ENCODE results near the gene IRX1. TPM values are rescaled to one million over a fixed set of nuclear protein-coding genes. Genes with fewer than 3 reads are reported as not detected.

The IRX1 gene
- total RNA-seq, 6 donors from 2014 or later, result 12.1 to 35.1 (median 18.2) TPM

- WGBS, 2 donors, result 52 to 77% methylated on average over 5 of the region's 5 CpGs
- peaks cover 0 to 3% (median 0%) of the 10 kb centered on the region in 4 donors for H3K27me3 ChIP-seq
- no peak overlapping the region for H3K4me3 ChIP-seq
- DNase-seq, result no peak
- no peak overlapping the region for H3K27ac ChIP-seq
- no peaks in the 10 kb centered on the region for H3K9me3 ChIP-seq
- no peaks in the 10 kb centered on the region for H3K36me3 ChIP-seq
- TF ChIP-seq CTCF (IDR thresholded peaks at IDR 0.05) (no peak), EP300 (IDR thresholded peaks at IDR 0.05) (no peak)
- no peaks in the 10 kb centered on the region for H3K4me1 ChIP-seq
- ATAC-seq (ENCODE audit: low FRiP score in 2 of 2), result no peak
These were observed 10.7 kb upstream of the IRX1 start for GRCh38 chr5:3584724-3585531.

- ATAC-seq (ENCODE audit: low FRiP score in 2 of 2), result no peak
- DNase-seq, result peak in 1 of 2 donors; percentile 57
- H3K36me3 ChIP-seq, result no peaks in the 10 kb centered on the region
- H3K27ac ChIP-seq, result no peak overlapping the region
- peaks cover 0 to 35% (median 6%) of the 10 kb centered on the region in 4 donors for H3K27me3 ChIP-seq
- H3K4me1 ChIP-seq, result peaks cover 7 to 32% (median 12%) of the 10 kb centered on the region in 4 donors
- H3K9me3 ChIP-seq, result no peaks in the 10 kb centered on the region
- no peak for TF ChIP-seq EP300 (IDR thresholded peaks at IDR 0.05)
- no peak for TF ChIP-seq CTCF (IDR thresholded peaks at IDR 0.05)
- TF ChIP-seq POLR2A (IDR thresholded peaks at IDR 0.05), result no peak
- no peak for TF ChIP-seq POLR2AphosphoS5 (IDR thresholded peaks at IDR 0.05)
- H3K4me3 ChIP-seq, result peak overlapping the region in 3 of 4 donors; percentile 19 to 33 (median 31)
- 18 to 21% methylated on average over 28 of the region's 51 CpGs for WGBS, 2 donors
These were observed 5.3 kb upstream of the IRX1 start for GRCh38 chr5:3590161-3590966.

GRCh38 chr5:3590967-3591900, 4.4 kb upstream of the IRX1 start:
- H3K27me3 ChIP-seq, result peaks cover 0 to 44% (median 6%) of the 10 kb centered on the region in 4 donors
- ATAC-seq (ENCODE audit: low FRiP score in 2 of 2) (peak; percentile 25 to 28), DNase-seq (peak in 1 of 2 donors; percentile 82)
- TF ChIP-seq EP300 (IDR thresholded peaks at IDR 0.05) (no peak), CTCF (IDR thresholded peaks at IDR 0.05) (peak in 2 of 6 experiments; percentile 24 to 49), POLR2A (IDR thresholded peaks at IDR 0.05) (no peak)
- 9 to 15% methylated on average over 10 to 44 of the region's 79 CpGs for WGBS, 2 donors
- H3K4me1 ChIP-seq, result peaks cover 9 to 39% (median 13%) of the 10 kb centered on the region in 4 donors
- no peaks in the 10 kb centered on the region for H3K9me3 ChIP-seq
- no peaks in the 10 kb centered on the region for H3K36me3 ChIP-seq
- H3K27ac ChIP-seq, result no peak overlapping the region
- peak overlapping the region in 3 of 4 donors; percentile 19 to 33 (median 31) for H3K4me3 ChIP-seq

- H3K36me3 ChIP-seq, result no peaks in the 10 kb centered on the region
- H3K27me3 ChIP-seq, result peaks cover 0 to 49% (median 8%) of the 10 kb centered on the region in 4 donors
- H3K9me3 ChIP-seq, result no peaks in the 10 kb centered on the region
- ATAC-seq (ENCODE audit: low FRiP score in 2 of 2) (no peak), DNase-seq (peak in 1 of 2 donors; percentile 65)
- 35% methylated on average over 9 of the region's 22 CpGs; no CpG with 5 or more reads in 1 of the 2 donors for WGBS, 2 donors
- TF ChIP-seq POLR2AphosphoS5 (IDR thresholded peaks at IDR 0.05), result no peak
- no peak for TF ChIP-seq POLR2A (IDR thresholded peaks at IDR 0.05)
- no peak for TF ChIP-seq EP300 (IDR thresholded peaks at IDR 0.05)
- no peak for TF ChIP-seq CTCF (IDR thresholded peaks at IDR 0.05)
- peaks cover 9 to 43% (median 13%) of the 10 kb centered on the region in 4 donors for H3K4me1 ChIP-seq
- H3K4me3 ChIP-seq, result no peak overlapping the region
- no peak overlapping the region for H3K27ac ChIP-seq
These were observed 3.3 kb upstream of the IRX1 start for GRCh38 chr5:3592298-3592697.

Measured in upper lobe of left lung (tissue), 6 donors.